SK-N-SH treated with all-trans-retinoic acid at 6 μM for 48 hours (cell line): ENCODE results near the gene CCL22.

ENCODE experiments used
- GLIS3 ChIP-seq: fragments of 250-450 bp; sonication (Bioruptor Pico); IDR thresholded peaks from 2 replicates; pipeline ENCODE4 v1.5.0; 2020; ENCODE audit warnings: mild to moderate bottlenecking, moderate library complexity
- ISL1 ChIP-seq: fragments of 250-450 bp; sonication (Bioruptor Pico); IDR thresholded peaks from 2 replicates; pipeline ENCODE4 v2.1.2; 2022; ENCODE audit warnings: mild to moderate bottlenecking, moderate library complexity
- ZC3H10 ChIP-seq: fragments of 250-450 bp; sonication (Bioruptor Pico); IDR thresholded peaks from 2 replicates; pipeline ENCODE4 v1.5.1; 2021; ENCODE audit warnings: mild to moderate bottlenecking, moderate library complexity
- ZNF70 ChIP-seq: fragments of 450-650 bp; formaldehyde crosslinking; IDR thresholded peaks from 2 replicates; pipeline ENCODE4 v1.5.0; 2020; ENCODE audit warnings: mild to moderate bottlenecking, moderate library complexity

DNA sequence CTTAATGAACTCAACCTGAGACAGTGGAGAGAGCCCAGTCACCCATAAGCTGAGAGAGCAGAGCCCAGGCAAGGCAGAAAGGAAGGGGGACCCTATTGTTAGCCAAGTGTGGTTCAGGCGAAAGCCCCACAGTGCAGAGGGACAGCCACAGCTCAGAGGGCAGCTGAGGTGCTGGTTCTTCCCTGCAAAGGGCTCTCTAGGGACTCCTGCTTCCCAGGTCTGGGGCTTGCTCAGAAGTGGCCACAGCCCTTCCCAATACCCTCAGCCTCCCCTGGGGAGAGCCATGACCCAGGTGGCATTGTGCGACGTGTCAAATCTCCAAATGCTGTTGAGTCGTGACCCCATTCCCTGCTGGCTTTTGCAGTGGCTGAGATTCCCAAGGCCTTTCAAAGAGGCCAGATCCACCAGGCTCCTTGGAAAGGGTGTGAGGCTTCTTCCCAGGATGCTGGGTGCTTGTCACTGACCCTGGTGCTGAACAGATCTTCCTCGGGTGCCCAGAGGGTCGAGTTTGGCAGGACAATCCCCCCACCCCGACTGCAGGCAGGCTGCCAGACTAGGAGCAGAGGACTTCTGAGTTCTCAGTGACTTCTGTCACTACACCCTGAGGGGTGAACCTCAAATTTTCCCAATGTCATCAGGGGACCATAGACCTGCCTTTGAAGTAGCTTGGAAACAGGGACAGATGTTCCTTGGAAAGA is 43.5 kb downstream of the CCL22 start:
- TF ChIP-seq ISL1 (CRISPR knock-in tag): no peak
- no peak for TF ChIP-seq ZC3H10 (CRISPR knock-in tag)
- TF ChIP-seq GLIS3 (CRISPR knock-in tag): no peak
- no peak for TF ChIP-seq ZNF70 (CRISPR knock-in tag)
